HCEC 1CT (cell line): ENCODE results near the gene ACER1.
"Not testable (repeated sequence)": the region's sequence is repeated elsewhere in the genome, so short reads cannot be mapped to it uniquely, and the experiment has no call there.

ENCODE experiments used
- DNase-seq: peaks from one replicate; pipeline ENCODE4 v3.0.0-alpha.2; 2017

ACER1 gene

DNA sequence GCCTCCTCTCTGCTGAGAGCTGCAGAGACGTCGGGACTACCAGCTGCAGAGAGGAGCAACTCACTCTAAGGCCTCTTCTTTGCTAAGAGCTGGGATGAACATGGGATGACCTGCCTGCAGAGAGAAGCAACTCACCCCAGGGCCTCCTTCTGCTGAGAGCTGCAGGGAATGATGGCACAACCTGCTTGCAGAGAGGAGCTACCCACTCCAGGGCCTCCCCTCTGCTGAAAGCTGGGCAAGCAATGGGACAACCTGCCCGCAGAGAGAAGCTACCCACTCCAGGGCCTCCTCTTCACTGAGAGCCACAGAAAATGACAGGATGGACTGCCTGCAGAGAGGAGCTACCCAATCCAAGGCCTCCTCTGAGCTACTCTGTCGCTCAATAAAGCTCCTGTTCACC is 46.7 kb downstream of the ACER1 start:
- no peak for DNase-seq

DNA sequence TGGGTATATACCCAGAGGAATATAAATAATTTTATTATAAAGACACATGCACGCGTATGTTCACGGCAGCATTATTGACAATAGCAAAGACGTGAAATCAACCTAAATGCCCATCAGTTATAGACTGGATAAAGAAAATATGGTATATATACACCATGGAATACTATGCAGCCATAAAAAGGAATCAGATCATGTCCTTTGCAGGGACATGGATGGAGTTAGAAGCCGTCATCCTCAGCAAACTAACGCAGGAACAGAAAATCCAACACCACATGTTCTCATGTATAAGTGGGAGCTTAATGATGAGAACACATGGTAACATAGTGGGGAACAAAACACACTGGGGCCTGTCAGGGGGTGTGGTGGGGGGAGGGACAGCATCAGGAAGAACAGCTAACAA is 51.0 kb downstream of the ACER1 start:
- DNase-seq: not testable (repeated sequence)

DNA sequence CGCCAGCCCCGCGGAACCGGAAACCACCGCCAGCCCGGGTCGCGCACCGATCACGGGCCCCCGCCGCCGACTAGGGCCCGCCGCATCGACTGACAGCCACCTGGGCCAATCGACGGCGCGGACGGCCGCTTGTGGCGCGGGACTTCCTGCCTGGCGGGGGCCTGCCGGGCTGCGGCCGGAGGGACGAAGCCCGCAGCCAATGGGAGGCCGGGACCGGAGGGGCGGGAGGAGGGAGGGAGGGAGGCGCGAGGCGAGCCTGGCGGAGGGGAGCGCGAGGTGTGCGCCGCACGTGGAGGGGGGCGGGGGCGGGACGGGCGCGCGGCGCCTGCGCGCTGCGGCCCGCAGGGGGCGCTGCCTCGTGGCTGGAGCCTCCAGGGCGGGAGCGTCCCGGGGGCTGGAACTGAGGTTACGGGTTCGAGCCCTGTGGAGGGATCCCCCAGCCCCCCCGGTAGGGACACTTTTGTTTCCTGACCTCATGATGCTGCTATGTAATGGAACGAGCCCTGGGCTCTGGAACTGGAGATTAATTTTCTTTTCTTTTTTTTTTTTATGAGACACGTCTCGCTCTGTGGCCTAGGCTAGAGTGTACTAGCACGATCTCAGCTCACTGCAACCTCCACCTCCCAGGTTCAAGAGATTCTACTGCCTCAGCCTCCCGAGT is 53.4 kb downstream of the ACER1 start, which contains the start of gene MLLT1:
MLLT1 (minus strand) TSS at position 45 of the 661 bp plus-strand sequence. CDS start 191 bp downstream, outside the sequence.
- DNase-seq: peak; percentile 95

DNA sequence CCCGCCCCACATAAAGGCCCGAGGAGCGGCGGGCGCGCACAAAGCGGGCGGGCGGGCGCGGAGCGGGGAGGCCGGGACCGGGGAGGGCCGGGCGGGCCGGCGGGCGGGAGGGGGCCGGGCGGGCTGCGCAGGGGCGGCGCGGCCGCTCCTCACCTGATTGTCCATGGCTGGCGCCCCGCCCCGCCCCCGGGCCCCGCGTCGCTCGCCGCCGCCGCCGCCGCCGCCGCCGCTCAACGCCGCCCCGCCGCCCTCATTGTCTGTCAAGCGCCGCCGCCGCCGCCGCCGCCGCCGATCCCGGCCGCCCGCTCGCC is 53.8 kb downstream of the ACER1 start:
- DNase-seq: no peak

DNA sequence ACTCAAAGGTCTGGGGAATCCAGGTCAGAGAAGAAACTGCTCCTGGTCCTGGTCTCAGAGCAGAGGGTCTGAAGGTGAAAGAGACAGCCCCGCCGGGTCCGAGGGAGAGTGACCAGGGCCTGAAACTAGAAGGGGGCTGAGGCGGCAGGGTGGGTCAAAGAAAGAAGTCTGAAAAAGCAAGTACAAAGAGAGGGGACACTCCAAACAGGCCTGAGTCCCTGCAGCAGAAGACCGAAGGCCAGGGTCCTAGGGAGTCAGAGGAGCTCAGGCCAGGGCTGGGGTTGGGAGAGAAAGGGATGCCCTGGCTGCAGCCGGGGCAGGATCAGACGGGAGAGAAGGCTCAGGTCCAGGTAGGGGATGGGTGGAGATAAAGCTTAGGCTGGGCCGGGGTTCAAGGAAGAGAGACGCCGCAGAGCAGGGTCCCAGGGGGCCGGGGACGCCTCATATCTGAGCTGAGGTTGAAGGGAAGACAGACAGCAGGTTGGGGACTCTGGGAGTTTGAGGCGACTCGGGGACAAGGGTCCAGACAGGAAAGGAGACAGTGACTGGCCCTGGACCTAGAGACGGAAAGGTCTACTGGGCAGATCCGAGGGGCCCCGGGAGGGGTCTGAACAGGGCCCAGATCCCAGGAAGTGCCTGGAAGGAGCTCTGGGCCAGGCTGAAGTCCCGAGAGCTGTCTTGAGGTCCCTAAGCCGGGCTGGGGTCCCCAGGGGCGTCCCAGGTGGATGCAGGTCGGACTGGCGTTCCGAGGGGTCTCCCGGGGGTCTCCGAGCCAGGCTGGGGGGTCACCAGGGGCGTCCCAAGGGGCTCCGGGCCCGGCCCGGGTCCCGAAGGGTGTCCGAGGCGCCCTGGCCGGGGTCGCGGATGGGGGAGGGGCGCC is 54.4 kb downstream of the ACER1 start:
- peak; percentile 7 for DNase-seq

DNA sequence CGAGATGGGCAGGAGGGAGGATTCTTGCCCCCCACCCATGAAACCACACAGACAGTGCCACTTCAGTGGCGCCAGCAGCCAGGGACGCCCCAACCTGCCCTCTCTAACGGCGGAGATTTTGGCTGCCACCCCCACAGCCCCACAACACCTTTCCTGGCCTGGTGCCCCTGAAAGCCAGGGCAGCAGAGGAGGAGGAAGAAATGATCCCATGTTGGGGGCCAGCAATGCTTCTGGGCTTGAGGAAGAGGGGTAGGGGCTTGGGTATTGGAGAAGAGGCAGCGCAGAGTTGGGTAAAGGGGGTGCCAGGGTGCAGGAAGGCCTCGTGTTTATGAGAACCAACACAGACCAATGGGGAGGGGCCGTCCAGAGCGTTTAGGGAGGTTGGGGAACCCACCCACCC is 55.4 kb downstream of the ACER1 start:
- DNase-seq: no peak

DNA sequence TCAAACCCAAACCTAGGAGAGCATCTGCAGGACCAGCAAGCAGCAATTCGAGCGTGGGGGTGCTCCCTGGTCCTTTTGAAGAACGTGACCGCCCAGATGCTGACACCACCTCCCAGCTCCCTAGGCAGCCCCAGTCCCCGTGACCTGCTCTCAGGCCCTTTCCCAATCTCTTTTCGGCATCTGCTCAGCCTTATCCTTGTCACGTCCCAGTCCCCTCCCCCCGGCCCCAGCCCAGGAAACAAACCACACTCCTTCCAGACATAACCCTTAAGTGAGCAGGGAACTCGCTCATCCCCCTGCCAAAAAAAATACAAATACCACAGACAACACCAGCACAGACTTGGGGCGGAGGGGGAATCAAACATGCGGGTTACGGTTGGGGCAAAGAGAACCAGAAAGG is 57.0 kb downstream of the ACER1 start:
- DNase-seq: peak; percentile 37

DNA sequence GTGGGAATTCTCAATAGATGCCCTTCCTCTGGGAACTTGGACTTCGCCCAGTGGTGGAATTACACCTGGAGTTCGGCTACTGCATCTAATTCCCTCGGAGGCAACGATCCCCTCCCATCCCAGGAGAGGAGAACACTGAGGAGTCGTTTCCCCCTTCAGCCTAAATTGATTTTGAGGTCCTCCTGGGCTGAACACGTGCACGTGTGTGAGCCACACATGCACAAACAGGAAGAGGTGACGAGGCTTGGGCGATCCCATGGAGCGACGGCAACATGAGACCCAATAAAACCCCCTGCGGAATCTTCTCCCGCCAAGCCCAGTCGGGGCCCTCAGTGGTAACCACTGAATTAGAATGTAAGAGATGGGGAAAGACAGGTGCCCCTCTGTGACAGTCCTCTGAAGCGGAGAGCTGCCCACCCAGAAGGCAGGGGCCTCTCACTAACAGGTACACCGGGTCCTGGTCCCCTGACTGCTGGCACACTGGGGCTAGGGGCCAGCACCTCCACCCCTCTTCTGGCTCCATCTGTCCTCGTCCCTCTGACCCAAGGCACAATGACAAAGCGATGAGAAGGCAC is 58.2 kb downstream of the ACER1 start:
- DNase-seq: no peak

DNA sequence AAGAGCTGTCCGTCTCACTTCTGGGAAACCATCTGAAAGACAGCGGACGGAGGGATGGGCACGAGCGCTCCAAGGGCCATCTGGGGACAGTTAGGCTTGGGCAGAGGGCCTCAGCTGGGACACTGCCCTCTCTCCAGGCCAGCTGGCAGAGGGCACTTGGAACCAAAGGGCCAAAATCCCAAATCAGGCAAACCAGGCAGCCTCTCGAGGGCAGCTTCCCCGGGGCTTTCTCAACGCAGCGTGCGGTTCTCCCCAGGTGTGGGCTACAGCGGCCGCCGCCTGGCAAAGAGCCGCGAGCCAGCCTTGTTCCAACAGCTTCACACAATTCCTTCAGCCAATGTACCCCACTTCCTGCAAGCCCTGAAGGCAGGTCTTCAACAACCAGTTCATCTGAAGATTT is 58.7 kb downstream of the ACER1 start:
- no peak for DNase-seq

DNA sequence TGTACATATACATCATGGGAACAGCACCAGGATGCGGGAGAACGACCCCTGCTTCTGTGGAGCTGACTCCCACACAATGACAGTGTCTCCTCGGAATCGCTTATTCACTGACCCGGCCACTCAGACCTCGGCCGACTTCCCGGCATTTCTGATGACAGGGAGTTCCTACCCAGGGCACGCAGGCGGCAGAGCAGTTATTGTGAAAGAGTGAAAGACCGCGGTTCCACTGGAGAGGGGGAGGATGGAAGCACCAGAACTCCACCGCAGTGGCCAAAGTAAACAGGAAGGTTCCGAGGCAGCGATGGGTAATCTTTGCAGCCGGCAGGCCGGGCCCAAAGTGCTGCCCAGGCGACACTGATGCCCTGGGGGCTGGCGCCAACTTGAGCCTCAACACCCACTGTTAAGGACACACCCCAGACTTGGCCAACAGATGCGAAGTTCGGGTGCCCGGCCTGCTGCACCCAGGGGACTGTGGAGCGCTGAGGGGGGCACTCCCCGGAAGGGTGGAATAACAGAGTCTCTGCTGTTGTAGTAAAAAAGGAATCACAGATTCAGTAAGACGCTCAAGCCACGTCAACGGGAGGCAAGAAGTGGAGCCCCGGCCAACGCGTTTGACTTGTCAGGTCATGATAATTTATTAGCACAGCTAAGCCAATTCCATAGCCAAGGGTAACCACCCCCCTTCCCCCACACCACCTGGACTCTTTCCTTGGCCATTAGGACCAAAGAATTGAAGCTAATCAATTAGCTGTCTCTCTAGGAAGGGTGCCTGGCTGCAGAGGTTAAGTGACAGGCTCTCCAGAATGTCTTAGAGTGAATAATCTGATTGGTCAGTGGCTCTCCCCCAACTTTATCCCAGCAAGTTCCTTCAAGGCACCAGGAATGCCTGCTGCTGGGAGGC is 59.5 kb downstream of the ACER1 start:
- DNase-seq: peak; percentile 87

DNA sequence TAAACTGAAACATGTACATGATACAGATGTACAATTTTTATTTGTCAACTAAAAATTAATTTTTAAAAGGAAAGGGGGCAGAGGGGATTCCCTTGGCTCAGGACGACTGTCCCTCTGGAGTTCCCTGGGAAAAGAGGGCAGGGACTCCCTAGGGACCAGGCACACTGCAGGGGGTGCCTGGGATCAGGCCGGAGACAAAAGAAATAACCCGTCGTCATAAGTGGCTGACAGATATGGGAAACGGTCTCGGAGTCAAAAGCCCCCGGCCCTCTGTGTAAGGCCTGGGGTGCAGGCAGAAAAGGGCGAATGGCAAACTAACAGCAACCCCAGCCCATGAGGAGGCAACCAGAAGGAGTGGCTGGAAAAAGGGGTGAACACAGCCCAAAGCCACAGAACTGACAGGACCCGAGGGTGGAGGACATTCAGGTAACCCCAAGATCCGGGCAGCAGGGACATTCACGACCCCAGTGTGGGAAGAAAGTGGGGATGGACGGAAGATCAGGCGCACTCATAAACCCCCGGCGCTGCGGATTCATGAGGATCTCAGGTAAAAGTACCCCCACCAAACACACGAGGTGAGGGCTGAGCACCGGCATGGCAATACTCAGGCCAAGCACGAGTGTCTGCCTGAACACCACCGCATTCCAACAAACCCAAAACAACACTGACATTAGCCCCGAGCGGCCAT is 60.4 kb downstream of the ACER1 start:
- no peak for DNase-seq

DNA sequence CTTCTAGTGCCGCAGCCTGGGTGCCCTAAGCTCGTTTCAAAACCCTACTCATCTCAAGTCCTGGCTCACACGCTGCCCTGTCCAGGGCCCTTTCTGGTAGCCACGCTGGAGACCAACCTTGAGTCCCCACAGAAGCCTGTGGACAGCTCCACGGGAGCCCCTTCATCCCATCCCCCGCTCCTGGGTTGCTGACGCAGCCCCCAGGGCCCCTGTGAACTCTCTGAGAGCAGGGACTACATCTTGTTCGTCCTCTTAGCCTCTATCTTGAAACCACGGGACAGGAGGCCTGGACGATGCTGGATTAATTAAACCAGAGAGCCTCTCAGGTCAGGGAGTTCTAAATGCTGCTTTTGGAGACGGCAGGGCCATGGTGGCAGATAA is 61.0 kb downstream of the ACER1 start:
- DNase-seq: no peak

DNA sequence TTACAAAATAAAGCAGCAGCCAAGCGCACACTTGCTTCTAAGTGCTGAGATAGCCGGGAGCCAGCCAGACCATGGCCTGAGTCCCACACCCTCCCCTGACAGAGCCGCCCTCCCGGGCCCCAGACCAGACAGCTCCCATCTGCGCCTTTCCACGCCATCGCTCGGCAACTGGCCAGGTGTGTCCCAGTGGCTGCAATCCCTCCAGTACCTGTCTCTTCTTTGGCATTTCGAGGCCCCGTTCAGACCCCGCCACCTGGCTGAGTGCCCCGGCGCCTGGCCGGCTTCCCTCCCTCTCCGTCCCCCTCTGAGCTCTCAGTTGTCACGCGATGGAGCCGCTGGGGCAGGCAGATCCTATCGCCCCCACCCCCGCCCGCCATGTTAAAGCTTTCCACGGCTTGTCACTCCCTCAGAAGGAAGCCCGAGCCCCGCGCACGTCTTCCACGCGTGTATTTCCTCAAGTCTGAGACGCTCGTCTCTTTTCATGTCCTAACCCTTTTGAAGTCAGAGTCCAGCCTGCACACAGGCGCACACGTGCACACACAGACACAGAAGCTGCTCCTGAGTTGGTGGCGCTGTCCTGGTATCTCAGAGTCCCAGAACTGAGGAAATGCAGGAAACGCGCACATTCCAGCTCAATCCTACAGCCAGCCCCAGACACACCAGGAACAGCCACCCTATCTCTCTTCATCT is 61.5 kb downstream of the ACER1 start:
- no peak for DNase-seq

DNA sequence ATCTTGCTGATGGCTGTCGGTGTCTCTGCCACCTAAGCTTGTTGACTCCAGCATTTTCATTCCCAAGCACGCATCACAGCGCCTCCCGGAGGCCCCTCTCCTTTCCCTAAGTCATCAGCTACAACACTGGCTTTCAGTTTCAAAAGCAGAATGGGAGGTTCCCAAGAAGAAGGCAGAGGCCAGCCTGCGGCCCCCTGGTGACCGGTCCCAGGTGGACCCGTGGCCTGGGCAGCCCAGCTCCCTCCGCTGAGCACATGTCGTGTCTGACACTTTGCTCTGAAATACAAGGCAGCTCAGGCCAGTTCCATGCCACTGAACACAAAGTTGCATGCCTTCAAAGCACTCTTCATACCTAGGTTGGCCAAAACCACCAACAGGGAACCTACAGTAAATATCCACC is 62.2 kb downstream of the ACER1 start:
- DNase-seq: no peak

DNA sequence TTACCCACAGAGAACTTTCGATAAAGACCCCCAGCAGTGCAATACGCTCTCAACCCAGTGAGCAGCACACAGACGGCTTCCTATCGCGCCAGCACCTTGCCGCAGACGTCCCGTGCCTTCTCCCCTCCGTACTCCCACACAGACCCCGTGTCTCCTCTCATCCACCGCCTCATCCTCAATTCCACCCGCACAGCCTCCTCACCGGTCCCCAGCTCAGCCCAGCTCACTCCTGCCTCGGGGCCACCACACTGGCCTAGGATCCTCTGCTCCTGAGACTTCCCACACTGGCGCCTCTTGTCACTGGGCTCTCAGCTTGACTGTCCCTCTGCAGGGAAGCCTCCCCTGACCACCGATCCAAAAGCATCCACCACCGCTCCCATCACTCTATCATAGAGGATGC is 62.6 kb downstream of the ACER1 start:
- no peak for DNase-seq

DNA sequence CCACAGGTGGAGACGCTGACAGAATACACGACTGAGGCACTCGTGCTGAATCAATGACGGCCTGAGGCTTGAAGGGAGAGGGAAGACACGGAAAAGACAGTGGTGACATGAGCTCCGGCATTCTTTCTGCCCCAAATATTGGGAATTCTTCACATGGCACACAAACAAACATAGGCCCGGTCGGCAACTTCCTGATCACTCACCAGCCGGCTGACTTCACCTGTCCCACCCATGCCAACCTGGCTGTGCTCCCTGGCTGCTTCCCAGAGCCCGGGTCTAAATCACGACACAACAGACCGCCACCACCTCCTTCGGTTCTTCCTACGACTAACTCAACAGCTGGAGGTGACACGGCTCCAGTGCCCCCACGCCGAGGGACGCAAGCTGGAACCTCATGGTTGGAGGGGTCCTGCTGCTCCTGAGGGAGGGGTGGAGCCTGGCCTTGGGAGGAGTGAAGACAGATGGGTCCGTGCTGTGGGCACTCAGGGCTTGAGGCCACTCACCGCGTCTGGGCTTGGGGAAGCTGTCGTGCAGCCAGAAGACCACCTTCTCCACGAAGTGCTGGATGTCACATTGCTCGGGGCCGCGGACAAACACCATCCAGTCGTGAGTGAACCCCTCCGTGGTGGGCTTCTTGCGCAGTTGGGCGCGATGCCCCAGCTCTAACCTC is 63.2 kb downstream of the ACER1 start:
- DNase-seq: no peak

DNA sequence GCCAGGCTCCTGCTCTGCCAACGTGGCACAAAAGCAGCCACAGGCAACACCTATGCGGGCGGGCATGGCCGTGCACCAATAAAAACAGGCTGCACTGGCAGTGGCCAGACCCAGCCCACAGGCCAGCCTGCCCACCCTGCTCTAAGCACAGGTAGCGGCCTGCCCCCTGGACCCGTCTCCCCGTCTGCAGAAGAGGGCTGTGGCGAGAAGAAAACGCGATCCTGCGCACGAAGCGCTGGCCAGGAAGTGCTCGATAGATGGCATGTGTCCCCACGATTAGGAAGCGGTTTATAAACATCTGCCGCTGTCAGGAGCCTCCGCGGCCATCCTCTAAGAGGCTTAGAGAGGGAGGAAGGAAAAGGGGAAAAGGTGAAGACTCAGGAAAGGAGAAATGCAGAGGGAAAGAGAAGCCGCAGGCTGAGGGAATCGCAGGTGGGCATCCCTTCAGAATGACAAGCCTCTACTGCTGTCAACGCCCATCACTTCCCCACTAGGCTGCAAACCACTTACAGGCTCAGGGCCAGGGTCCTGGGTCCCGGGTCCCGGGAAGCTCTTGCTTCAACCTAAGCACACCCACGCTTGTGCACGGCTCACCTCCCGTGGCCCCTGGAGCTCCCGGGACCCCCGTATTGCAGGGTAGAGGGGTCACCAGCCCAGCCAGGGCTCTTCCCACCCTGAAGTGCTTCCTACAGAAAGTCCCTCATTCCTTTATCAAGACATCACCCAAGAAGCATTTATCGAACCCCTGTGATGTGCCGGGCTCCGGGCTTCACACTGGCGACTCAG is 64.1 kb downstream of the ACER1 start:
- DNase-seq: no peak

DNA sequence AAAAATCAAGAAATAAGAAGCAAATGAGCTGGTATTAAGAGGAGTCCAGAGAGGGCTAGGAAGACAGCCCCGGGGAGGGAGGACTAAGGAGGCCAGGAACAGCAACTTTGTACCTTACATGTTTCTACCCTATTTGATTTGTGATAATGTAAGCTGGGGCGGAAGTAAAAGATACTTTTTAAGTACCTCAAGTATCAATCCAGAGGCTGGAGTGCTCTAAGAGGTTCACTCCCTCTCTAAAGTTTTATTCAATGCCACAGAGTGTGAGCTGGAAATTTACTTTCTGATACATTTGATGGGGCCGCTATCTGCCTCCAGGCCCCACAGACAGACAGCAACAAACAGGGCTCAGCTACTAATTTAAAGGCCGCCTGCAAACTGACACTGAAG is 65.0 kb downstream of the ACER1 start:
- no peak for DNase-seq

DNA sequence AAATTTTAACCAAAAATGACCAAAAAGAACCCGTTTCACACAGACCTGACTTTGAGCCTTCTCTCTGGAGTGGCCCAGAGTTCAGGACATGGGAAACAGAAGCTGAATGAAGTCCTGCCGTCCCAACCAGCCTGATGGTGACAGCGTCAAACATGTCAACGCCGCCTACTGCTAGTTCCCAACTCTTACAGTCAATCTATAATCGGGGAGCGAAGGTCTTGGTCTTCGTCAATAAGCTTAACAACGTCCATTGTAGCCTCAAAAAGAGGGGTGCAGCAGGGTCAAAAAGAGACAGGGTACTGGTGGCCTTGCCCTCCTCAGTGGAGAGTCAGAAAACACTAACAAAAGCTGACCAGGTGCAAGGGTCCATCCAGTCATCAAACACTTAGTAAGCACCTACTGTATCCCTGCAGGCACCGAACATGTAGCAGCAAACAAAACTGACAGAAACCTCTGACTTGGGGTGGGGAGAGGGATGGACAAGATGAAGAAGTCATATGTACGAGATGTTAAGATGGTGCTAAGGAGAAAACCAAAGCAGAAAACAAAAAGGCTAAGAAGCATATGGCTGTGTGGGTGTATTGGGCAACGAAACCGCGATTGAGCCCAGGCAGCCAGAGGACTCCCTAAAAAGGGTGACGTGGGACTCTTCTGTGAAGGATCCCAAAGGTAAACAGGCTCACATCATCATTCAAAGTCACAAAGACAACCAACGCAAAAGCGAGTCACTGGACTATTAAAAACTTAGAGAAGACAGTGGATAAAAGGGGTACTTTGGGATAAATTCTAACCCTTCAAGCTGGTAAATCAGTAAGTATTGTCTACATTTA is 65.6 kb downstream of the ACER1 start:
- DNase-seq: no peak

DNA sequence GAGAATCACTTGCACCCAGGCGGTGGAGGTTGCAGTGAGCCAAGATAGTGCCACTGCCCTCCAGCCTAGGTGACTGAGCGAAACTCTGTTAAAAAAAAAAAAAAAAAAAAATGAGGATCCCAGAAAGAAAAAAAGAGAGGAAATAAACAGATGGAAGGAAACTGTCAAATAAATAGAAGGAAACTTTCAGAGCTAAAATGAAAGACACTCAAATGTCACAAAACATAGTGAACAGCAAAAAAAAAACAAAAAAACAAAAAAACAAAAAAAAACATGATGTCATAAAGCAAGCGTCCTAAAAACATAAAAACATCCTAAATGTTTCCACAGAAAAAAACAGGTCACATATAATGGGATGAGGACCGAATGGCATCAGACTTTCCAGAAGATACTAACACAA is 68.6 kb downstream of the ACER1 start:
- no peak for DNase-seq
